ENCODE results near the gene LRP1B. TPM values are rescaled to one million over a fixed set of nuclear protein-coding genes. Genes with fewer than 3 reads are reported as not detected.
A peak's percentile ranks its signal among the peaks of the same experiment; 100 is the strongest.

LRP1B gene
- total RNA-seq, 4 donors from 2014 or later, result 3.3 to 11.1 (median 4.6) TPM

DNA sequence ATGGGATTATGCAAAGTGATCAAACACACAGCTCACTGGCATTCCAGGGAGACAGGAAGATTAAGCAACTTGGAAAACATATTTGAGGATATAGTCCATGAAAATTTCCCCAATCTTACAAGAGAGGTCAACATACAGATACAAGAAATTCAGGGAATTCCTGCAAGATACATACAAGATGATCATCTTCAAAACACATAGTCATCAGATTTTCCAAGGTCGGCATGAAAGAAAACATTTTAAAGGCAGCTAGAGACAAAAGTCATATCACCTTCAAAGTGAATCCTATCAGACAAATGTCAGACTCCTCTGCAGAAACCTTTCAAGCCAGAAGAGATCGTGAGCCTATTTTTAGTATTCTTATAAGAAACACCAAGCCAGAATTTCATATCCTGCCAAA, 1188.5 kb downstream of the LRP1B start:
- TF ChIP-seq POLR2A (IDR thresholded peaks at IDR 0.05), result no peak
- TF ChIP-seq, protein P1, sequence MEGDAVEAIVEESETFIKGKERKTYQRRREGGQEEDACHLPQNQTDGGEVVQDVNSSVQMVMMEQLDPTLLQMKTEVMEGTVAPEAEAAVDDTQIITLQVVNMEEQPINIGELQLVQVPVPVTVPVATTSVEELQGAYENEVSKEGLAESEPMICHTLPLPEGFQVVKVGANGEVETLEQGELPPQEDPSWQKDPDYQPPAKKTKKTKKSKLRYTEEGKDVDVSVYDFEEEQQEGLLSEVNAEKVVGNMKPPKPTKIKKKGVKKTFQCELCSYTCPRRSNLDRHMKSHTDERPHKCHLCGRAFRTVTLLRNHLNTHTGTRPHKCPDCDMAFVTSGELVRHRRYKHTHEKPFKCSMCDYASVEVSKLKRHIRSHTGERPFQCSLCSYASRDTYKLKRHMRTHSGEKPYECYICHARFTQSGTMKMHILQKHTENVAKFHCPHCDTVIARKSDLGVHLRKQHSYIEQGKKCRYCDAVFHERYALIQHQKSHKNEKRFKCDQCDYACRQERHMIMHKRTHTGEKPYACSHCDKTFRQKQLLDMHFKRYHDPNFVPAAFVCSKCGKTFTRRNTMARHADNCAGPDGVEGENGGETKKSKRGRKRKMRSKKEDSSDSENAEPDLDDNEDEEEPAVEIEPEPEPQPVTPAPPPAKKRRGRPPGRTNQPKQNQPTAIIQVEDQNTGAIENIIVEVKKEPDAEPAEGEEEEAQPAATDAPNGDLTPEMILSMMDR (IDR thresholded peaks at IDR 0.05 in 4 of 5, conservative IDR thresholded peaks at IDR 0.05 in 1 of 5), result no peak
- no peak for DNase-seq
- ATAC-seq, result no peak
- Histone ChIP-seq H3K27ac (no peak overlapping the region), H3K9me3 (no peaks in the 10 kb centered on the region), H3K4me1 (no peaks in the 10 kb centered on the region), H3K36me3 (no peaks in the 10 kb centered on the region), H3K4me3 (no peak overlapping the region), H3K27me3 (no peaks in the 10 kb centered on the region)
- in situ Hi-C loops (cut with MboI; ENCODE audit: low sequenced_read_pairs in 4 of 4), result no loop called here
- intact Hi-C loops (cut with DNase I; ENCODE audit: low total_unique reads), result no loop called here

DNA sequence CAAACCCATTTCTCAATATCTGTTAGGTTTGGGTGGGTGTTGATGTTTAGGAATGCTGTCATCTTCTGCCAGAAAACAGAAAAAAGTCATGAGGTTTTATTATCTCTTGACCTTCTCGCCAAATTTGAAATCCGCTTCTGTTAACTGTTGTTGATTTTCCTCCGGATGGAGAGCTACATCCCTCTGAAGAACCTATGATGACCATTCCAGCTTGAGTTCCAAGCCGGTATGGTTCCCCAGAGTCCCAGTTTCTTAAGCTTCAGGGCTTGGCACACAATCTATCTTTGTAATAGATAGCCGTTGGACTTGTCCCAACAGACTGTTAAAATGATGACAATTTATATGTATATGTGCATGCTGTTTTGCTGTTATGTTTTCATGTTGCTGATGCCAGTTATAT, 1201.0 kb downstream of the LRP1B start:
- H3K9me3 ChIP-seq, result no peaks in the 10 kb centered on the region
- in situ Hi-C loops (cut with MboI; ENCODE audit: low sequenced_read_pairs in 4 of 4) (no loop called here), intact Hi-C loops (cut with DNase I; ENCODE audit: low total_unique reads) (no loop called here)
- TF ChIP-seq, protein P1 (IDR thresholded peaks at IDR 0.05 in 4 of 5, conservative IDR thresholded peaks at IDR 0.05 in 1 of 5), result no peak
- TF ChIP-seq POLR2A (IDR thresholded peaks at IDR 0.05), result no peak
- no peak for ATAC-seq
- no peak overlapping the region for H3K4me3 ChIP-seq
- no peaks in the 10 kb centered on the region for H3K36me3 ChIP-seq
- H3K27ac ChIP-seq, result no peak overlapping the region
- no peaks in the 10 kb centered on the region for H3K27me3 ChIP-seq
- peak in 1 of 2 donors; percentile 18 for DNase-seq
- H3K4me1 ChIP-seq, result no peaks in the 10 kb centered on the region

- ATAC-seq (no peak), DNase-seq (no peak)
- Histone ChIP-seq H3K36me3 (no peaks in the 10 kb centered on the region), H3K4me1 (no peaks in the 10 kb centered on the region), H3K4me3 (no peak overlapping the region), H3K9me3 (no peaks in the 10 kb centered on the region), H3K27ac (no peak overlapping the region), H3K27me3 (no peaks in the 10 kb centered on the region)
- intact Hi-C loops (cut with DNase I; ENCODE audit: low total_unique reads) (no loop called here), in situ Hi-C loops (cut with MboI; ENCODE audit: low sequenced_read_pairs in 4 of 4) (no loop called here)
- TF ChIP-seq POLR2A (IDR thresholded peaks at IDR 0.05), result no peak
- TF ChIP-seq, protein P1 (IDR thresholded peaks at IDR 0.05 in 4 of 5, conservative IDR thresholded peaks at IDR 0.05 in 1 of 5), result no peak
Measured at GRCh38 chr2:140918426-140918825, 1212.4 kb downstream of the LRP1B start.

DNA sequence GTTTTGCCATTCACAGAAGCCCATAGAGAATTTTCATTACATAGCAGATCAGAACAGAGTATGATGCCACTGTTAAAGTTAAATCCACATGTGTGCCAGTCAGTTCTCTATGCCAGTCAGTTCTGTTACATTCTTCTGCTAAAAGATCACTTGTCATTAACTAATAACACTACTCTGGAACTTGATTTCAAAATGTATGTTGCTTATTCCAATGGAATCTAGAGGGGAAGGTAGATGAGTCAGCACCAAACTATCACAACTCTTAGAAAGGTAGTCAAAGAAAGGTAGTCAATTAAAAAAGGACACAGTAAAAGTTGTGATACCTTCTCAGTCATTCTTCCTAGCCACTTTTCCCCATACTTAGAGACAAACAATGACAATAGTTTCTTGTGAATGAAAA, 1214.4 kb downstream of the LRP1B start:
- H3K27ac ChIP-seq, result no peak overlapping the region
- H3K4me3 ChIP-seq, result no peak overlapping the region
- no peaks in the 10 kb centered on the region for H3K27me3 ChIP-seq
- no peaks in the 10 kb centered on the region for H3K36me3 ChIP-seq
- no peaks in the 10 kb centered on the region for H3K9me3 ChIP-seq
- TF ChIP-seq, protein P1 (IDR thresholded peaks at IDR 0.05 in 4 of 5, conservative IDR thresholded peaks at IDR 0.05 in 1 of 5), result no peak
- no peak for TF ChIP-seq POLR2A (IDR thresholded peaks at IDR 0.05)
- ATAC-seq, result no peak
- in situ Hi-C loops (cut with MboI; ENCODE audit: low sequenced_read_pairs in 4 of 4), result no loop called here
- intact Hi-C loops (cut with DNase I; ENCODE audit: low total_unique reads), result no loop called here
- no peaks in the 10 kb centered on the region for H3K4me1 ChIP-seq
- no peak for DNase-seq

GRCh38 chr2:140910683-140911082, 1220.1 kb downstream of the LRP1B start:
- no peak overlapping the region for H3K4me3 ChIP-seq
- no peak overlapping the region for H3K27ac ChIP-seq
- intact Hi-C loops (cut with DNase I; ENCODE audit: low total_unique reads) (no loop called here), in situ Hi-C loops (cut with MboI; ENCODE audit: low sequenced_read_pairs in 4 of 4) (no loop called here)
- DNase-seq, result no peak
- TF ChIP-seq, protein P1 (IDR thresholded peaks at IDR 0.05 in 4 of 5, conservative IDR thresholded peaks at IDR 0.05 in 1 of 5), result no peak
- no peaks in the 10 kb centered on the region for H3K4me1 ChIP-seq
- no peaks in the 10 kb centered on the region for H3K27me3 ChIP-seq
- no peaks in the 10 kb centered on the region for H3K9me3 ChIP-seq
- H3K36me3 ChIP-seq, result no peaks in the 10 kb centered on the region
- no peak for ATAC-seq
